HG02571 (cell line): ENCODE data around the gene SPATA31D4.

ENCODE experiments used
- ATAC-seq: cut with Tn5 transposase; IDR thresholded peaks from one replicate; pipeline ENCODE4 v1.9.1; 2021; ENCODE audit warnings: mild to moderate bottlenecking, moderate library complexity; ENCODE audit not compliant: unreplicated experiment

Gene SPATA31D4

DNA sequence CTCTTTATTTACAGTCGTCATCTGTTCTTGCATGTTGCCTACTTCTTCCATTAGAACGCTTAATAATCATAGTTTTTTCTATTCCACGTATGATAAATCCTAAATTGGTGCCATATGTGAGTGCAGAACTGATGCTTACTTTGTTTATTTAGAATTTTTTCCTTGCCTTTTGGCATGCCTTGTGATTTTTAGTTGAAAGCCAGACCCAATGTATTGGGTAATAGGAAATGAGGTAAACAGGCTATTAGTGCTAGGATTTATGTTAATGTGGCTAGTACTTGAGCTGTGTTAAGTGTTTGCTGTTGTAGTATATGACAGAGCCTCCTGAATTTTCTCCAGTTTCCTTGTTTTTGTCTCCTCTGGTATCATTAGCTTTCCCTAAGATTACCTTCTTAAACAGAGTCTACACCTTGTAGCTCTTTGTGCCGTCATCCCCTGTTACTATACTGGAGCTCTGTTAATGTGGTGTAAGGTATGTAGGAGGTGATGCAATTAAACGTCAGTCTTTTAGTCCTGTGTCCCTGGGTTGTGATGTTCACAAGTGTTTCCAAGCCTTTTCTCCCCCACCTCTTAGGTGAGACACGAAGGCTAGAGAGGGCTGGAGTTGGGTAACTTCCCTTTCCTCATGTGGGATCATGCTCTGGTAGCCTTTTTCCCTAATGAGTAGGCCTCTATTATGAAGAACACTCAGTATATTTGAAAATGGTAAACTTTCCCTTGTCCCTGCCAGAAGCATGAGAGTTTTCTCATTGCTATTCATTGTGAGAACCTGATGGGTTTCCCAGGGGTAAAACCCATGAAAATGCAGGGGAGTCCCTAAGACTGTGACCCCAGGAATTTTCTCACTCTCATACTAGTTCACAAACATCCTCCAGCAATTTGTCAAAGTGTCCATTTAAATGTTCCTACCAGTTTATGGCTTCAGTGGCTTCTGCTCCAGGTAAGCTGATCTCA, 36.3 kb downstream of the SPATA31D4 start:
- ATAC-seq, result no peak

DNA sequence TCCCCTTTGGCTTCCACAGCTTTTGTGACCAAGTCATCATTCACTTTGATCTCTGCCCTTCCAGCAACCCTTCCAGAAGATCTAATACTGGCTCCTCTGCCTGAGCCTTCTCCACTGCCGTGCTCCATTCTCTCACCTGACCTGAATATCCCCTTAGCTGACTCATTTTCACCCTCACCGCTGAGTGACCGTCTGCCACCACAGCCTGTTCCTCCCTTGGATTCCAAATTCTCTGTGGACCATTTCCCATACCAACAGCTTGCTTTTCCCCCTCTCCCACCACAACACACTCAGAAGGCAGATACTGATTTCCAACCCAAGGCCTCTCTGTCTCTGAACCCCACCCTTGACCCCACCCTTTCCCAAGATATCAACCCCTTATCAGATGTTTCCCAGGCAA, 39.8 kb downstream of the SPATA31D4 start:
- ATAC-seq, result no peak

DNA sequence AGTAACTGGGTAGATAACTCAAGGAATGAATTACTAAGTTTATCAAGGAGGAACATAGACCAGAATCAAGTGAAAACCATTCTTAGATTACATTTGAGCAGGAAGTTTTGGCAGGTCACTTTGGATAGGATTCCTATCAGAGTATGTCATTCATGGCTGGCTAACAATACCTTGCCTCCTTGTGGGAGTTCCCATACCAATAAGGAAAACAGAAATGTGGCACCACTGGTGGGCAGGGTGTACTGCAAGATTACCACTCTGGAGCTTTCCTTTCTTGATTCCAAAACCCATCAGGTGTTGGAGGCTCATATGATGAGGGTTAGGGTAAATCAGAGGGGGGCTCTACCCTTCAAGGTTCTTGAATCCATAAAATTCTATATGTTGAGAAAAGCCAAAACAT, 41.7 kb downstream of the SPATA31D4 start:
- ATAC-seq, result no peak

DNA sequence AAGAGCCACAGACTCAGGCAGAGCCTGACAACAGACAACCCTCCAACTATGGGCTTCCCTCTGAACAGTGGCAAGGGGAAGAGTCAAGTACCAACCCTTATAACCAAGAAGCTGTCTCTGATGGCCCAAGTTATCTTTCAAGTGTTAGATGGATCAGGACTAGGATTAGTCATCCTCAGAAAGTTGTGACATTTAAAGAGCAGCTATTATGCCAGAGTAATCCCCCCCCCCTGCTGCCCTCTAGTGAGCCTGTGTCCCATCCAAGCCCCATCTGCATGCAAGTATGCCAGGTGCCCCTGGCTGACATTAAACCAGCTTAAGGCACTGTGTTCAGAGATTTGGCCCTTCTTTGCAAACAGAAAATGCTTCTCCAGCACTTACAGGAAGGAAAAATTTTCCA, 43.5 kb downstream of the SPATA31D4 start:
- ATAC-seq, result no peak

DNA sequence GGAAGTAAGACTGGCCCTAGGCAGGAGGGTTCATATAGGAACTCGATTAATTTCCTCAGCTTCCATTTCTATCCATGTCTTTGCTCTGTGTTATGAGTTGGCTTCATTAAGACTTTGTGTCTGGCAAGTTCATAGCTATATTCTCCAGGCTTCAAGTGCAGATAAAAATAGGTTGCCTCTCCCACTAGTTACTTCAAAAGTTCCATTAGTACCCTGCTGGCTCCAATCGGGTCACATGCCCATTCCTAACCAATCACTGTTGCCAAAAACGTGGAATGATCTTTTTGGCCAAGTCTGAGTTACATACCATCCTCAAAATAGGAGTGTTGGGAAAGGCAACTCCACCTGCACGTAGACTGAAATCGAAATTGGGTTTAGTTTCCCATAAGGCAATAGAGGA, 46.5 kb downstream of the SPATA31D4 start:
- no peak for ATAC-seq

DNA sequence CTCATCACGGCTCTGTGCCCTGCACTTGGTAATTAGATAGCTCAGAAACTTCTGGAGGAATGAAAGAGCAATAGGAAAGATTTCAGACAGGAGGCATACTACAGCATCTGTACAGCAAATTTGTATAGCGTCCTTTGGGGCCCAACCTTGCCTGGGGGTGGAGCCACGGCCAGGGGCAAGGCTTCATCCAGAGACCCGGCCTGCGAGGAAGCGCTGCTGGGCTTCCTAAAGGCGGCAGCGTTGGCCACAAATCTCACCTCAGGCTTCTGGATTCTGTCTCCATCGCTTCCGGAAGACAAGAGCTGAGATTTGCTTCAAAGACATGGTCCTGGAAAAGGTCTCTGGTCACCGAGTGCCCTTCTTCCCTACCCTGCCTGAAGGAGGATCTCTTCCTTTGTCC, 48.1 kb downstream of the SPATA31D4 start:
- ATAC-seq, result no peak

DNA sequence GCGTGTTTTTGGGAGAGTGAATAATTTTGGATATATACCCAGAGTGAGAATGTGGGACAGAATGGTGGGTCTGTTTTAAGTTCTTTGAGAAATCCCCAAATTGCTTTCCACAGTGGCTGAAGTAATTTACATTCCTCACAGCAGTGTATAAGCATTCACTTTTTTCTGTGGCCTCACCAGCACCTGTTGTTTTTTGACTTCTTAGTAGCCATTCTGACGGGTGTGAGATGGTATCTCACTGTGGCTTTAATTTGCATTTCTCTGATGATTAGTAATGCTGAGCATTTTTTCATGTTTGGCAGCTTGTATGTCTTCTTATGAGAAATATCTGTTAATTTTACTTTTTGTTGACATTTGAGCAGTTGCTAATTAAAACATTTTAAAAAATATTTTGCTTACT, 51.0 kb downstream of the SPATA31D4 start:
- peak; percentile 74 for ATAC-seq

DNA sequence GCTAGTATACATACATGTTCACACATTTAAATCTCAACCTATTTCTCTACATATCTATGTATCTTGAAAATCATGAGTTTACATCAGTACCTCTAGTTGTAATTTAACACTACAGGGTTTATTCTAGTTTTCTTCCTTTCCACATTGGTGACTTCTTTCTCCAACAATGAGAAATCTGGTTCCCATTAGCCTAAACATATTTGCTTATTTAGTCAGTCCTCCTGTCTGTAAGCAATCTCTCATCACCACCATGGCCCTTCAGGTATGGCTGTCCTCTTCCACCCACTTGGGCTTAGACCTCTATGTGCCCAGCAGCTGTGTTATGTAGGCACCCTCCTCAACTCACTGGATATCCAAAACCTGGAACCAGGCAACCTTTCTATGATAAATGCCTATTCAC, 52.3 kb downstream of the SPATA31D4 start:
- no peak for ATAC-seq

DNA sequence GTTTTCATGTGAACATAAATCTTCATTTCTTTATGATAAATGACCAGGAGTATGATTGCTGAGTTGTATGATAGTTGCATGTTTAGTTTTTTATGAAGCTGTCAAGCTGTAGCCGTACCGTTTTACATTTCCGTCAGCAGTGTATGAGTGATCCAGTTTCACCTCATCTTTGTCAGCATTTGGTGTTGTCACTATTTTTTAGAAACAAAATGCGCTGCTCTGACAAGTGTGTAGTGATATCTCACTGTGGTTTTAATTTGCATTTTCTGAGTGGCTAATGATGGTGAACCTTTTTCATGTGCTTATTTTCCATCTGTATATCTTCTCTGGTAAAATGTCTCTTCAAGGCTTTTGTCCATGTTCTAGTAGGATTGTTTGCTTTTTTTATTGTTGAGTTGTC, 53.7 kb downstream of the SPATA31D4 start:
- ATAC-seq, result no peak
